ENCODE data around the gene TBC1D26.
"Not testable (repeated sequence)": the region's sequence is repeated elsewhere in the genome, so short reads cannot be mapped to it uniquely, and the experiment has no call there.

The TBC1D26 gene

DNA sequence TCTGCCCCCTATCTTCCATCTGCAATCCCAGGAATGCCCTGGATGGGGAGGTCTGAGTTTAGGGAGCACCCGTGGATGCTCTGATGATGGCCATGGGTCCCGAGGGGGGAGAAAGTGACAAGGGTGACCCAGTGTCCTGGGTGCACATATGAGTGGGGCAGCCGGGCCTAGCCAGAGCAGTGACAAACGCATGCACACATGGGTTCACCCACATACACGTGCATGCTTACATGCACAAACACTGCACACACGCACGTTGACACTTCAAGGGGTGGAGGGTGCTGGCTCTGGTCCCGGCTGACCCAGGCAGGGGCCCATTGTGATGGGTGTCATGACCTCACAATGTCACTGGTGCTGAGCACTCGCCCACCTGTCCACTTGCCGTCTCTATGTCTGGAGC, at the start of gene TBC1D26:
TBC1D26 (plus strand) TSS at position 384 of the 400 bp plus-strand sequence. CDS start 3,066 bp downstream, outside the sequence.
- DNase-seq, result not testable (repeated sequence)

- DNase-seq, result not testable (repeated sequence)
Observed at GRCh38 chr17:15683135-15683534, 48.9 kb upstream of the TBC1D26 start.

GRCh38 chr17:15683824-15684478, 48.1 kb upstream of the TBC1D26 start, which contains the start of gene TRIM16:
Gene TRIM16, minus strand, starts transcription at chr17:15684311. Its CDS starts 32,702 bp downstream, at chr17:15651609.
- peak; percentile 91 for DNase-seq

- DNase-seq, result not testable (repeated sequence)
Observed at GRCh38 chr17:15687494-15687893, 44.6 kb upstream of the TBC1D26 start.

DNA sequence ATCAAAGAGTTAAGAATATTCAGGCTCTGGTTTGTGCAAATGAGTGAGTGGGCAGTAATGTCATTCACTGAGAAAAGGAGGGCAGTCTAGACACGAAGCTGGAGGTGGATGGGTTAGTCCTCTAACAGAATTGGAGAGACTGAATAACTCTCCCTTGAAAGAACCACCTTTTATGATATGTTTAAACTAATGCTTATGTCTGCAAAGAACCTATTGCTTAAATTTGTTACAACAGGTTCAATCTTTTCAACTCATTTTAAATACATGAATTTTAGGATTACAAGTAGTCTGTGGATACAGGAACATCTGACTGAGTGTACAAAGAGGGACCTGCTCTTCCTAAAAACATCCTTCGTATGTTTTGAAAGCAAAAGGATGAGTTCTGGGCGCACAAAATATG, 33.1 kb upstream of the TBC1D26 start:
- peak; percentile 25 for DNase-seq

- peak; percentile 95 for DNase-seq
Observed at GRCh38 chr17:15699413-15699924, 32.6 kb upstream of the TBC1D26 start, which contains the start of gene ZNF286A. Gene ZNF286A, plus strand, starts transcription at chr17:15699752. Its CDS starts 578 bp downstream, at chr17:15700330.

DNA sequence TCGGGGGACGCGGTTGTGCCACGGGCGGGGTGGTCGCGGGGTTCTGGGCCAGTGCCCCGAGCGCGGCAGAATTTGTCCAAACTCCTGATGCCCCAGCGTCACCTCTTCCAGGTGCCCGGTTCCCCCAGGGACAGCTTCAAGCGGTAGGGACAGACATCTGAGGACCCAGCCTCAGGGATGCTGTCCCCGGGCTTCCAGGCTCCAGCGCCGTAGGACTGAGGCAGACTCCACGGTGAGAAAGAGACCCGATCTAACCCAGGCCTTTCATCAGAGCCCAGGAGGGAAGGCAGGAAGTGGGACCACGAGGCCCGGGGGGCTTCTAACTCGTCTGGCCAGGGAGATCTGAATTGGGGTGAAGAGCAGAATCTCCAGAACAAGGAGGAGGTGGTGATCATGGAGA, 32.1 kb upstream of the TBC1D26 start:
- not testable (repeated sequence) for DNase-seq

DNA sequence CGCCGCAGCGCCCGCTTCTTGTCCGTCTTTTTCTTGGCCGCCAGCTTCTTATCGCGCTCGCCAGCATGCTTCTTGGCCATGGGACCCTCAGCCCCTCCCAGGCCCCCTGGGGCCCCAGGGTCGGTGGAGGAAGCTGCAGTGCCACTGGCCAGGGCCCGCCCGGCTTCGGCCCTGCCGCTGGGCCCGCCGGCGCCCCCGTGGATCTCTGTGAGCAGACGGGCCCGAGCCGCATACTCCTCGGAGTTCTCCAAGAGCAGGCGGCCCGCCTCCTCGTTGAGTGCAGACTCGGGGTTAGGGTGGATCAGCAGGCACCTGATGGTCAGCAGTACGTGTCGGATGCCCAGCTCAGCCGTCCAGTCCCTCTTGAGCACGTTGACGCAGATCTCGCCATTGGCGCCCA, 27.8 kb upstream of the TBC1D26 start:
- DNase-seq, result not testable (repeated sequence)

GRCh38 chr17:15704813-15705212, 27.3 kb upstream of the TBC1D26 start:
- not testable (repeated sequence) for DNase-seq

DNA sequence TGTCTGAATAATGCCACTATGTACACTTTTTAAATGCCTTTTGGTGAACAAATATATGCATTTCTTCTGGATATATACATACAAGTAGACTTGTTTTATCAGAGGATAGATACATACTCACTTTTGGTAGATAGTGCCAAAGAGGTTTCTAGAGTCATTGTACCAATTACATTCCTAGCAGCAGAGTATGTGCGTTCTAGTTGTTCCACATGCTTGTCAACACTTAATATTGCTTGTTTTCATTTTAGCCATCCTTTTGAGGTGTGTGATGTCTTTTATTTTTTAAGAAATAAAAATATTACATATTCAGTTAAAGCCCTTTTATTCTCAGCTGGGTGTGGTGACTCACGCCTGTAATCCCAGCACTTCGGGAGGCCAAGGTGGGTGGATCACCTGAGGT, 23.2 kb upstream of the TBC1D26 start:
- DNase-seq, result not testable (repeated sequence)

GRCh38 chr17:15716601-15717563, 15.2 kb upstream of the TBC1D26 start:
- not testable (repeated sequence) for DNase-seq

GRCh38 chr17:15730535-15730934, 1.5 kb upstream of the TBC1D26 start:
- not testable (repeated sequence) for DNase-seq

DNA sequence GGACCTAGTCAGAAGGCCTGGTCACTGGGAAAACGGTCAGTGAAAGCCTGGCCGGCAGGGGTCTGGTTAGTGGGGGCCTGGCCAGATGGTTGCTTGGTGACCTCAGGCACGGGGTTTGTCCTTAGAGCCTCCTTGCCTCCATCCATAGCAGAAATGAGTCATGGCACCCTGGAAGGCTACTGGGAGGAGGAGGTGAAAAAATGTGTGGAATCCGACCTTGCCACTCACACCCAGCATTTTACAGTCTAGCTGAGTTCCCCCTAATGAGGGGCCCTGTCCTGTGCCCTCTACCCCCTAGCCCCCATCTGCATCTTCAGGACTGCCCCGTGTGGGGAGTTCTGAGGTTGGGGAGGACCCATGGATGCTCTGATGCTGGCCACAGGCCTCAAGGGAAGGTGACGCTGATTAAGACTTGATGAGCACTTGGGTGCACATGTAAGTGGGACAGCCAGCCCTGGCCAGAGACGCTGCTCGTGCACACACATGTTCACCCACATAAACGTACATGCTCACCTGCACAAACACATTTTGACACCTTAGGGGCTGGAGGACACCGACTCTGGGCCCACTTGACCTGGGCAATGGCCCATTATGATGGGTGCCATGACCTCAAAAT, 1.2 kb downstream of the TBC1D26 start:
- DNase-seq, result not testable (repeated sequence)

GRCh38 chr17:15736578-15736977, 4.5 kb downstream of the TBC1D26 start:
- DNase-seq, result not testable (repeated sequence)

GRCh38 chr17:15738066-15738465, 6.0 kb downstream of the TBC1D26 start:
- DNase-seq, result no peak

- DNase-seq, result not testable (repeated sequence)
Observed at GRCh38 chr17:15739259-15739658, 7.2 kb downstream of the TBC1D26 start.

GRCh38 chr17:15740041-15740440, 8.0 kb downstream of the TBC1D26 start:
- DNase-seq, result not testable (repeated sequence)

DNA sequence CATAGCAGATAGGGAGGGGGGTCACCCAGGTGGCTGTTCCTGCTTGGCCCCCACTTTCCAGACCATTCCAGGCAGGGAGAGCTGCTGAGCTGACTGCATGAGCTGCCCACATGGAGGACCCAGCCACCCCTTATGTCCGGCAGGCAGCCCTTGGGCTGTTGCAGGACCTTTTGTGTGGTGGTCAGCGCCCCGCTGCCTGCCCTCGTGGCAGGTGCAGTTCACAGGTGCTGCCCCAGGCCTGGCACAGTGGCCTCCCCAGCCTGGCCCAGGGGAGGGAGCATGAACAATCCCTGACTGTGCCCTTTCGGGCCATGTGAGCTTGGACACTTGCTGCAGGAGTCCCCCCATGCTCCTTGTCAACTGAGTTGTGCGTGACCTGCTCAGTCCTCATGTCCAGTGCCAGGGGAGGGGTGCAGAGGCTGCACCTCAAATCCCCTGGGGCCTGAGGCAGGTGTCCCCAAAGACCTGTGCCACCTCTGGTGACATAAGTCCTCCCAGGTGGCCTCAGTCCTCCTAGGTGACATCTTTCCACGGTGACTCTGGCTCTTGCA, 8.6 kb downstream of the TBC1D26 start:
- DNase-seq, result no peak

DNA sequence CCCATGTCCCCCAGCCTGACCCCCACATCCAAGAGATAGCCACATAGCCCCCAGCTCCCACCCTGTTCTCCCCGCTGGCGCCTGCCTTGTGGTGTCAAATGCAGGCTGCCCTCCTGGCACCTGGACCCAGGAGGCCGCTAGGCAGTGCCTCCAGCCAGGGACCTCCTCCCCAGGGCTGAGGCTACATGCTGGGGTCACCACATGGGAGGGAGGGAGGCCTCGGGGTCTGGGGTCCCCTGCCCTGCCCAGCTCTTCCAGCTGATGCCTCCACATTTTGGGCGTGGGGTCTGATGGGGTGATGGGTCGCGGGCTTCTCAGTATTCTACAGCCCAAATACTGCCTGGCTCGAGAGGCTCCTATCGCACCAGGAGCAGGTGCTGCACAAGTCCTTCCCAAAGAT, 9.5 kb downstream of the TBC1D26 start:
- no peak for DNase-seq

- no peak for DNase-seq
Observed at GRCh38 chr17:15742051-15742795, 10.1 kb downstream of the TBC1D26 start.

GRCh38 chr17:15742921-15743320, 10.8 kb downstream of the TBC1D26 start:
- no peak for DNase-seq
